Stimulated activated CD4-positive, alpha-beta T cell treated with anti-CD3 and anti-CD28 coated beads, Interleukin-4, amount 100 ng/mL, for 4 hours (primary cell): ENCODE data around the gene FCER1A.

Source experiments
- DNase-seq, 2 experiments: peaks; one replicate each; pipeline ENCODE4 v3.0.0-alpha.2; 2020

FCER1A gene

GRCh38 chr1:159352436-159352835 lies 50.3 kb downstream of the FCER1A start:
- no peak for DNase-seq
